Stimulated activated CD8-positive, alpha-beta memory T cell treated with anti-CD3 and anti-CD28 coated beads, Interleukin-7, amount 100 ng/mL, for 48 hours (primary cell): ENCODE measurements around the gene ABLIM2.

Experiments used
- DNase-seq, 2 donors: peaks; one replicate each; pipeline ENCODE4 v3.0.0-alpha.2; 2020; ENCODE audit warnings: low read depth in 1 of 2; ENCODE audit errors: extremely low read depth in 1 of 2

ABLIM2 gene

GRCh38 chr4:8194306-8195242 is 36.0 kb upstream of the ABLIM2 start:
- no peak for DNase-seq

- no peak for DNase-seq
These were observed 34.4 kb upstream of the ABLIM2 start for GRCh38 chr4:8192748-8193738.

- DNase-seq = no peak
These were observed 32.6 kb upstream of the ABLIM2 start for GRCh38 chr4:8191136-8191747.

- DNase-seq = no peak
These were observed 31.2 kb upstream of the ABLIM2 start for GRCh38 chr4:8189551-8190466.

- DNase-seq = no peak
These were observed 30.3 kb upstream of the ABLIM2 start for GRCh38 chr4:8188743-8189550.

GRCh38 chr4:8188085-8188484 is 29.5 kb upstream of the ABLIM2 start:
- no peak for DNase-seq

GRCh38 chr4:8185930-8186329 is 27.3 kb upstream of the ABLIM2 start:
- DNase-seq = no peak

- DNase-seq = no peak
These were observed 26.7 kb upstream of the ABLIM2 start for GRCh38 chr4:8185295-8185694.

GRCh38 chr4:8184061-8184460 is 25.4 kb upstream of the ABLIM2 start:
- no peak for DNase-seq

GRCh38 chr4:8182858-8183725 is 24.5 kb upstream of the ABLIM2 start:
- no peak for DNase-seq

- no peak for DNase-seq
These were observed 23.7 kb upstream of the ABLIM2 start for GRCh38 chr4:8182294-8182693.

- DNase-seq = no peak
These were observed 23.2 kb upstream of the ABLIM2 start for GRCh38 chr4:8181844-8182243.

GRCh38 chr4:8181119-8181518 is 22.5 kb upstream of the ABLIM2 start:
- no peak for DNase-seq

- DNase-seq = no peak
These were observed 21.9 kb upstream of the ABLIM2 start for GRCh38 chr4:8180310-8181093.

- no peak for DNase-seq
These were observed 21.2 kb upstream of the ABLIM2 start for GRCh38 chr4:8179771-8180170.

- no peak for DNase-seq
These were observed 20.5 kb upstream of the ABLIM2 start for GRCh38 chr4:8179074-8179473.

- no peak for DNase-seq
These were observed 19.3 kb upstream of the ABLIM2 start for GRCh38 chr4:8177956-8178355.
